Stromal cell of bone marrow (primary cell): Measurements from ENCODE around the gene TUBB4B.
A peak's percentile ranks its signal among the peaks of the same experiment; 100 is the strongest.
"Not testable (repeated sequence)": the region's sequence is repeated elsewhere in the genome, so short reads cannot be mapped to it uniquely, and the experiment has no call there.

Experiments
- DNase-seq: peaks from one replicate; pipeline ENCODE4 v3.0.0-alpha.2; 2012; ENCODE audit warnings: low read depth

TUBB4B gene

GRCh38 chr9:137237759-137238726 lies 3.0 kb upstream of the TUBB4B start:
- DNase-seq, result no peak

- not testable (repeated sequence) for DNase-seq
Measured at GRCh38 chr9:137239541-137240200, 1.4 kb upstream of the TUBB4B start.

GRCh38 chr9:137240318-137240840 lies 708 bp upstream of the TUBB4B start:
- DNase-seq, result peak; percentile 61

- DNase-seq, result no peak
Measured at GRCh38 chr9:137241490-137242268, 592 bp downstream of the TUBB4B start.

- DNase-seq, result no peak
Measured at GRCh38 chr9:137242269-137243203, 1.4 kb downstream of the TUBB4B start.

GRCh38 chr9:137243266-137243625 lies 2.2 kb downstream of the TUBB4B start:
- not testable (repeated sequence) for DNase-seq

GRCh38 chr9:137243626-137244485 lies 2.8 kb downstream of the TUBB4B start:
- DNase-seq, result no peak

GRCh38 chr9:137244486-137245449 lies 3.7 kb downstream of the TUBB4B start:
- no peak for DNase-seq

- no peak for DNase-seq
Measured at GRCh38 chr9:137245450-137246421, 4.6 kb downstream of the TUBB4B start.

- no peak for DNase-seq
Measured at GRCh38 chr9:137247135-137247915, 6.2 kb downstream of the TUBB4B start.

GRCh38 chr9:137247916-137248175 lies 6.8 kb downstream of the TUBB4B start:
- DNase-seq, result no peak

GRCh38 chr9:137250329-137251193 lies 9.5 kb downstream of the TUBB4B start:
- DNase-seq, result no peak

- no peak for DNase-seq
Measured at GRCh38 chr9:137251194-137251461, 10.0 kb downstream of the TUBB4B start, which contains the start of gene STPG3. STPG3 (plus strand) TSS chr9:137251286; CDS start chr9:137251287, 1 bp downstream.

GRCh38 chr9:137251490-137252268 lies 10.6 kb downstream of the TUBB4B start:
- no peak for DNase-seq
